Measurements from ENCODE around the gene SLFN5.
A peak's percentile ranks its signal among the peaks of the same experiment; 100 is the strongest.
"Not testable (repeated sequence)": the region's sequence is repeated elsewhere in the genome, so short reads cannot be mapped to it uniquely, and the experiment has no call there.

The SLFN5 gene

DNA sequence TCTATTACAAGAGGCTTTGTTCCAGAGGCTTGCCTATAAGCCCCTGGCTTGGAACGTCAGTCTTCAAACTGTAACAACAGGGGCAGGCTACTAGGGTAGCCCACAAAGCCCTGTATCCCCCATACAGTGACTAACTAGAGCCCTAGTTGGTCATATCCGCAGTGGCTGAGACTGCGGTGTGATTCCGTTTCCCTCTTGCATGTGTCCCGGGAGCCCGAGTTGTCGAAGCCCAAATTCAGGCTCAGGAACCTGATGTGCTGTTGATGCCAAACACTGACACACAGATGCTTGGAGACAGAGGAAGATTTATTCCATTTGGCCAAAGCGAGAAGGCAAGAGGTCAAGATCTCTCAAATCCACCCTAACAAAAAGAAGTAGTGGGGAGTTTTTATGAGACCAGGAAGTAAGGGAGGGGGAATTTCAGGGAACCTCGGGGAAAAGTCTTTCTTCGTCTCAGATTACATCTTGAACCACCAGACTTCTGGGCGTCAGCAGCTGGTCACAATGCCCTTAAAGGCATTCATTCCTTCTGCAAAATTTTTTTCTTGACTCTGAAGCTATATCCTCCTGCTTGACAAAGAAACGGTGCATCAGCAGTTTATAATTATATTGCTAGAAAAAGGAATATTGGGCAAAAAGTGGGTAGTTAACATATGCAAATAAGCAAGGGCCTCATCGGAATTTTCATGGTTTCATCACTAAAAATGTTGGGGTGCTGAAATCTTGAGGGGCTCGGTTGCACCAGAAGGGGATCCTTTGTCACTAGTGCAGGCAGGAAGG is 879 bp downstream of the SLFN5 start:
- peak in 1 of 2 experiments; percentile 1 for DNase-seq

DNA sequence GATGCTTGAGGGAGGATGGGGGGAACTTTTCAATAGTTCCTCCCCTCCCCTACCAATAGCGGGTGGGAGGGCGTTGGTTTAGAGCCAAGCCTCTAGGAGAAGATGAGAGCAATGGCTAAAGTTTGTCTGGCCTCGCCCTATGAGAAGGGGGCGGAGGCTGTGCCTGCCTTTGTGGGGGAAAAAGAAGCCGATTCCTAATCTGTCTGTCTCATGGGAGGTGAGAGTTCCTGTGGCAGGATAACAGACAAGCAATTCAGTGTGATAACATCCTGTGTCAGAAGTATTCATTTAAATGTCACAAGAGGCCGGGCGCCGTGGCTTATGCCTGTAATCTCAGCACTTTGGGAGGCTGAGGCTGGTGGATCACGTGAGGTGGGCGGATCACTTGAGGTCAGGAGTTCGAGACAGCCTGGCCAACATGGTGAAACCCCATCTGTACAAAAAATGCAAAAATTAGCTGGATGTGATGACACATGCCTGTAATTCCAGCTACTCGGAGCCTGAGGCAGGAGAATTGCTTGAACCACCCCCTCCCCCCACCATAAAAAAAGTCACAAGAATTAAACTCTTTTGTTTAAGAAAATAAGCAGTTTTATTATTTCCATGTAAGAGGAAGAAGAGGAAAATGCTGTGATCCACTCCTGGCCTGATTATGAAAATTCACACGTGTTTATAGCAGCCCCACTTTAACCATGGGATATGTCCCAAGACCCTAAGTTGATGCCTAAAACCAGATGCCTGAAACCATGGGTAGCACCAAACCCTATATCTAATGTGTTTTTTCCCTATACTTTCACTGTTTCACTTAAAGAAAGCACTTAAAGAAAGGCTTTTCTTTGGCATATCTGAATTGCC is 1.7 kb downstream of the SLFN5 start:
- DNase-seq = no peak

DNA sequence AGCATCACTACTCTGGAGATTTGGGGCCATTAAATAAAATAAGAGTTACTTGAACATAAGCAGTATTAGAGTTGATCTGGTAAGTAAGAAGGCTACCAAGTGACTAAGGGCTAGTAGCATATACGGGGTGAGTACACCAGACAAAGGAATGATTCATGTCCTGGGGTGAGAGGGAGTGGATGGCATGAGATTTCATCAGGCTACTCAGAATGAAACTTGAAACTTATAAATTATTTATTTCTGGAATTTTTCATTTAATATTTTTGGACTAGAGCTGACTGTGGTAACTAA is 2.3 kb downstream of the SLFN5 start:
- no peak for DNase-seq

DNA sequence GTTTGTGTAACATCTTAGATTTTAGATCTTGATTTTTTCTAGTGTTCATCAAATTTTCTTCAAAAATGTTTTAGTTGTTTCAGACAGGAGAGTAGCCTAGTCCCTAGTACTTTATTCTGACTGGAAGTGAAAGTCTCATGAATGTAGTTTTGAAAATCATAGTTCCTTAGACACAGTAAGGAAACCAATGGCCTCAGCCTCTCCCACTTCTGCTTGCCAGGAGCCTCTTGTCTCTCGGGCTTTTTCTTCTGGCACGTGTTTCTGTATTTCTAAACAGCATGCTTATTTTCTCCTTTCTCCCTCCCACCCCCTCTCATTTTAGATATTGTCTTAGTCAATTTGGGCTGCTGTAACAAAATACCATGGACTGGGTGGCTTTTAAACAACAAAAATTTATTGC is 9.8 kb downstream of the SLFN5 start:
- DNase-seq = no peak

DNA sequence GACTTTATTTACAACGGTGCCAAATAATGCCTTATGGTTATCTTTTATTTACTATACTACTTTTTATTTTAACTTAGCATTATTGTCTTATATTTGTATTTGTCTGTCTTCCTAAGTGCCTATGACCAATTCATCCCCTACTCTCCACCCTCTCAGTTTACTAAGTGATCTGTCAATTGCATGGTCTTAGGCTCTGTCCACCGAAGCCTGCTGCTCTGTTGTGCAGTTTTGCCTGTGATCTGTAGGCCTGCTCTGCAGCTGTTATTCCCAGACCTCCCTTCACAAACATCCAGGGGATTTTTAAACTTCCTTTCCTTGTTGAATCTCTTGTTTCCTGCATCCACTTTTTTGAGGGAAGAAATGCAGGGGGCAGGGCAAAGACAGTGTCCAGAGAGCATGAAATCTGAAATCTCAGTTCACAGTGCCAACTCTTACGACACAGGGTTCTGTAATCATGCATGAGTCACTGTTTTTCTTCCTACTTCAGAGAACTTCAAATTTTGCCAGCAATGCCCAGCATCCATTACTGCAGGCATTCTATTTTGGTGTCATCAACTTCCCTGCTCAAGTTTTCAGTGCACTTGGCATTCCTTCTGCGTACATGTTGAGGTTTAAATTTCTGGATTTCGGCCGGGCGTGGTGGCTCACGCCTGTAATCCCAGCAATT is 11.4 kb downstream of the SLFN5 start:
- DNase-seq = no peak

DNA sequence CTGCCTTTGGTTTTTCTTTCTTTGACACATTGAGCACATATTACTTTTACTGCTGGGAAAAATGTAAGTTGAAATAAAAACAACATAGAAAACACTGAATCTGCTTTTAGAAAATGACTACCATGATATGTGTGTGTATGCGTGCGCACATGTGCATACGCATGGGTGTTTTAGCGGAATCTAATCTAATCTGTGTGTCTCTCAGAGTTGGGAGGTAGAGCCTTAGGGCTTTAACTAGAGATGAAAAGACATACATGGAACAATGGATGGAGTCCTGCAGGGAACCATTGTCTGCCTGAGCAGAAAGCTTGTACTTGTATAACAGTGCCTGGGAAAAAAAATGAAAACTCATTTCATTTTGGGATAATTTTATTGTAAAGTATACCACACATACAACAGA is 12.4 kb downstream of the SLFN5 start:
- DNase-seq = no peak

DNA sequence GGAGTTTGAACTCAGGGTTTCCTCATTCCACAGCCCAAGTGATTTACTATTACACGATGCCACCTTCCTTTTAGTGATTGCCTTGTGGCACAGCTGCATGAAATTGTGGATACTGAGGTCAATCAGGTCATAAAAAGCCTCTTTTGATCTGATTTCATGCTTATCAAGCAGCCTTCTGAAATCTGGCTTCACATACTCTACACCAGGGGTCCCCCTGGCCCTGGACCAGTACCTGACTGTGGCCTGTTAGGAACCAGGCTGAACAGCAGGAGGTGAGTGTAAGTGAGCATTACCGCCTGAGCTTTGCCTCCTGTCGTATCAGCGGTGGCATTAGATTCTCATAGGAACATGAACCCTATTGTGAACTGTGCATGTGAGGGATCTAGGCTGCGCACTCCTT is 13.8 kb downstream of the SLFN5 start:
- DNase-seq = no peak

DNA sequence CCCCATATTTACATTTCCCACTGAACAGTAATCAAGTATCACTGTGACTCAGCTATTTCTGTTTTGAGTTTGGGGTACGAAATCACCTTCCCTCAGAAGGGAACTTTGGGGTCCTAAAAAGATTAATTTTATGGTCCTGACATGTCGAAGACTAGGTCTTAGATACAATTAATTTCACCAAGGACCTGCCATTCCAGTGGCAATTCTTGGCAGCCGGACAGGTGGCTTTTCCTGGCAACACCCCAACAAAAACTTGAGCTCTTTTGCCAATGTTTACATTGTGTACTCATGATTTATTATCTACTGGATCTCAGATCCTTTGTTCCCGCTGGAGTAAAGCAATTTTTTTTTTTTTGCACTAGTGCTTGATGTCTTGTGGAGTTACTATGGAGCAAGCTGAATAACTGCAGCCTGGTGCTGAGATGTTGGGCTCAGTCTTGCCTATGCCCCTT is 14.4 kb downstream of the SLFN5 start:
- no peak for DNase-seq

DNA sequence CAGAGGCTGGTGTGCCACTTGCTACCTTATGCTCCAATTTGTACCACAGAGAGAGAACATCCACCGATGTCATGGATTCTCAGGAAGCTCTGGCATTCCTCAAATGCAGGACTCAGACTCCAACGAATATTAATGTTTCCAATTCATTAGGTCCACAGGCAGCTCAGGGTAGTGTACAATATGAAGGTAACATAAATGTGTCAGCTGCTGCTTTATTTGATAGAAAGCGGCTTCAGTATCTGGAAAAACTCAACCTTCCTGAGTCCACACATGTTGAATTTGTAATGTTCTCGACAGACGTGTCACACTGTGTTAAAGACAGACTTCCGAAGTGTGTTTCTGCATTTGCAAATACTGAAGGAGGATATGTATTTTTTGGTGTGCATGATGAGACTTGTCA is 16.1 kb downstream of the SLFN5 start:
- DNase-seq = no peak

DNA sequence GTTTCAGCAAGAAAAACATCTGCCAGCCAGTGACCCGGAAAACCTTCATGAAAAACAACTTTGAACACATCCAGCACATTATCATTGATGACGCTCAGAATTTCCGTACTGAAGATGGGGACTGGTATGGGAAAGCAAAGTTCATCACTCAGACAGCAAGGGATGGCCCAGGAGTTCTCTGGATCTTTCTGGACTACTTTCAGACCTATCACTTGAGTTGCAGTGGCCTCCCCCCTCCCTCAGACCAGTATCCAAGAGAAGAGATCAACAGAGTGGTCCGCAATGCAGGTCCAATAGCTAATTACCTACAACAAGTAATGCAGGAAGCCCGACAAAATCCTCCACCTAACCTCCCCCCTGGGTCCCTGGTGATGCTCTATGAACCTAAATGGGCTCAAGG is 22.2 kb downstream of the SLFN5 start:
- no peak for DNase-seq

DNA sequence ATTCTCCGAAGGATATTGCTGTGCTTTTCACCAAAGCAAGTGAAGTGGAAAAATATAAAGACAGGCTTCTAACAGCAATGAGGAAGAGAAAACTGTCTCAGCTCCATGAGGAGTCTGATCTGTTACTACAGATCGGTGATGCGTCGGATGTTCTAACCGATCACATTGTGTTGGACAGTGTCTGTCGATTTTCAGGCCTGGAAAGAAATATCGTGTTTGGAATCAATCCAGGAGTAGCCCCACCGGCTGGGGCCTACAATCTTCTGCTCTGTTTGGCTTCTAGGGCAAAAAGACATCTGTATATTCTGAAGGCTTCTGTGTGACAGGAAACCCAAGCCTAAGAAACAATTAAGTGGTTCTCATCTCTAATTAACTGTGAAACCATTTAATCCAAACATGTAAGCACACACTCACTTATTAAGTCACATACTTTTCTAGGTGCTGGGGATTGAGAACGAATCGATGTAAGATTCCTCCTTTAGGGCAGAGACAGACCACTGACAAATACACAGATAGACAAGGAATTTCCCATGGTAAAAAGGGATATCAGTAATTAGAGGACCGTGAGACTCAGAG is 22.8 kb downstream of the SLFN5 start:
- DNase-seq = no peak

DNA sequence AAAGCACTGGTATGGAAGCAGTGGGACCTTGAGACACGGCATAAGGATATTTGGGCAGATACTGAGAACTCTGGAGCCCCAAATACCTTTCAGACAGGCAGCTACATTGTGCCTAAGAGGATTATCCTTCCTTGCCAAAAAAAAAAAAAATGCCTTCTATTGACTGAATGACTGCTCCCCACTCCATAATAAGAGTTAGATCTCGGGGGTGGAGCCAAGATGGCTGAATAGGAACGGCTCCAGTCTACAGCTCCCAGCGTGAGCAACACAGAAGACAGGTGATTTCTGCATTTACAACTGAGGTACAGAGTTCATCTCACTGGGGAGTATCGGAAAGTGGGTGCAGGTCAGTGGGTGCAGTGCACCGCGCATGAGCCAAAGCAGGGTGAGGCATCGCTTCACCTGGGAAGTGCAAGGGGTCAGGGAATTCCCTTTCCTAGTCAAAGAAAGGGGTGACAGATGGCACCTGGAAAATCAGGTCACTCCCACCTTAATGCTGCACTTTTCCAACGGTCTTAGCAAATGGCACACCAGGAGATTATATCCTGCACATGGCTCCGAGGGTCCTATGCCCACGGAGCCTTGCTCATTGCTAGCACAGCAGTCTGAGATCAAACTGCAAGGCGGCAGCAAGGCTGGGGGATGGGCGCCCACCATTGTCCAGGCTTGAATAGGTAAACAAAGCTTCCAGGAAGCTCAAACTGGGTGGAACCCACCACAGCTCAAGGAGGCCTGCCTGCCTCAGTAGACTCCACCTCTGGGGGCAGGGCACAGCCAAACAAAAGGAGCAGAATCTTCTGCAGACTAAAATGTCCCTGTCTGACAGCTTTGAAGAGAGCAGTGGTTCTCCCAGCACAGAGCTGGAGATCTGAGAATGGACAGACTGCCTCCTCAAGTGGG is 31.5 kb downstream of the SLFN5 start:
- DNase-seq = not testable (repeated sequence)

DNA sequence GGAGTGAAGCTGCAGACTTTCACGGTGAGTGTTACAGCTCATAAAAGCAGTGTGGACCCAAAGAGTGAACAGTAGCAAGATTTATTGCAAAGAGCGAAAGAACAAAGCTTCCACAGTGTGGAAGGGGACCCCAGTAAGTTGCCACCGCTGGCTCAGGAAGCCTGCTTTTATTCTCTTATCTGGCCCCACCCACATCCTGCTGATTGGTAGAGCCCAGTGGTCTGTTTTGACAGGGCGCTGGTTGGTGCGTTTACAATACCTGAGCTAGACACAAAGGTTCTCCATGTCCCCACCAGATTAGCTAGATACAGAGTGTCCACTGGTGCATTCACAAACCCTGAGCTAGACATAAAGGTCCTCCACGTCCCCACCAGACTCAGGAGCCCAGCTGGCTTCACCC is 35.6 kb downstream of the SLFN5 start:
- DNase-seq = not testable (repeated sequence)

DNA sequence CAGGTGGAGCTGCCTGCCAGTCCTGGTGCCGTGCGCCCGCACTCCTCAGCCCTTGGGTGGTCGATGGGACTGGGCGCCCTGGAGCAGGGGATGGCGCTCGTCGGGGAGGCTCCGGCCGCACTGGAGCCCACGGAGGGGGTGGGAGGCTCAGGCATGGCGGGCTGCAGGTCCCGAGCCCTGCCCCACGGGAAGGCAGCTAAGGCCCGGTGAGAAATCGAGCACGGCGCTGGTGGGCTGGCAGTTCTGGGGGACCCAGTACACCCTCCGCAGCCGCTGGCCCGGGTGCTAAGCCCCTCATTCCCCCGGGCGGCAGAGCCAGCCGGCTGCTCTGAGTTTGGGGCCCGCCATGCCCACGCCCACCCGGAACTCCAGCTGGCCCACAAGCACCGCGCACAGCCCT is 36.0 kb downstream of the SLFN5 start:
- DNase-seq = not testable (repeated sequence)

DNA sequence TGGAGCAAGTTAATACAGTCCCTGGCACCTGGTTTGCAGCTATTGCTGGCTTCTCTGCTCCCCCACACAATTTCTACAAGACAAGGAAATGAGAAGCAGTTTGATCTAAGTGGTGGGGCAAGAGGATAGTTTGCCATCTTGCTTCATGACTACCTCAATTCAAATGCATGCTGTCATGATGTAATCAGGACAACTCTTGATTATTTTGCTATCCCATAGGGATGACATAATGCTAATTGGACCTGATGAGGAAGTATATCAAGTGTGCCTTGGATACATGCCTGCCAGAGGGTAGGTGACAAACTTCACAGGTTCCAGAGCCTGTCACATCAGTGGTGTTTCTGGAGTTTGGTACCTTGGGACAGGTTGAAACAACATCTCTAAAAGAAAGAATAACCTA is 40.9 kb downstream of the SLFN5 start:
- DNase-seq = no peak

DNA sequence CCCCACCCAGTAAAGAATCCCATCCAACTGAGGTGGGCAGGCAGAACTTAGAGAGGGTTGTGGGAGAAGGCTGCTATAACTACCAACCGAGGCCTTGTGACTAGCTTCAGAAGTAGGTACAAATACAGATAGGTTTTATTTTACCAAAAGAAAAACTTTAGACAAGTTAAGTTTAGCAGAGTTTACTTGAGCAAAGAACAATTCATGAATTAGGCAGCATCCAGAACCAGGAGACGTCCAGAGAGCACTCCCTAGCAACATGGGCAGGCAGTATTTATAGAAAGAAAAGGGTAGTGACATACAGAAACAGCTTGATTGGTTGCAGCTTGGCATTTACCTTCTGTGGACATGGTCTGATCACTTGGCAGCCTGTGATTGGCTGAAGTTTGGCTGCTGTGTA is 42.1 kb downstream of the SLFN5 start:
- no peak for DNase-seq

DNA sequence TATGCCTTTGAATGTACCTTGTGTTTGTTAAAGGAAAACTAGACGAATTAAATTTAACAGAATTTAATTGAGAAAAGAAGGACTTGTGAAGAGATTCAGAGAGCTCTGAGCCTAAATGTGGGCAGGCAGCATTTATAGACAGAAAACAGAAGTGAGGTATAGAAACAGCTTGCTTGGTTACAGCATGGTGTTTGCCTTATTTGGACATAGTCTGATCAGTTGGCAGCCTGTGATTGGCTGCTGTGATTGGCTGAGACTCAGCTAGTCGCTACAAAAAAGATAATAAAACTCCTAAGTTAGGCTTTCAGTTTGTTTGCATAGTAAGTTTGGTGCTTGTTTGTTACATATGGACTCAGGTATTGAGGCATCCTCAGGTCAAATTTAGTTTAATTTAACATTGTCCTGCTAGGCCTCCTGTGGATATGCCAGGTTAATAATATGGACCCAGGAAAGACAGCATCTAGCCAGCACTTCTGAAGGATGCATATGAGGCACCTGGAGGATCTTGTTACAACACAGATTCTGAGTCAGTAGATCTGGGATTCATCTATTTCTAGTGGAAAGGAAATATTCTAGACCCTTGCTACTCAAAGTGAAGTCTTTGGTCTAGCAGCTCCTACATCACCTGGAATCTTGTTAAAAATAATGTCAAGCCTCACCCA is 43.4 kb downstream of the SLFN5 start:
- no peak for DNase-seq

DNA sequence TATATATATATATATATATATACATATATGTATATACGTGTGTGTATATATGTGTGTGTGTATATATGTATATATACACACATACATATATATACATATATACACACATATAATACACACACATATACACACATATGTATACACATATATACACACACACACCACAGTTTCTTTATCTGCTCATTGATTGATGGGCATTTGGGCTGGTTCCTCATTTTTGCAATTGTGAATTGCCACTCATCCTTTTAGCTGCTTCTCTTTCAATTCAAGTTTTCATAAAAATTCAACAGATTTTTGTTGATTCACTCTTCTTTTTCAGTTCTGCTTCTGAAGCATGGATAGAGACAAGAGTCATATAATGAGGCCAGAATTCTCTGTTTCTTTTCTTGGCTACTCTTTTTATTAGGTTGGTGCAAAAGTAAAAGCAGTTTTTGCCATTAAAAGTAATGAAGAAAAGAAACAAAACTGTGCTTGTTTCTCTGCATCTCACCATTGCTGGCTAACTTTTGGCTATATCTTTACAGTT is 44.5 kb downstream of the SLFN5 start:
- DNase-seq = no peak

DNA sequence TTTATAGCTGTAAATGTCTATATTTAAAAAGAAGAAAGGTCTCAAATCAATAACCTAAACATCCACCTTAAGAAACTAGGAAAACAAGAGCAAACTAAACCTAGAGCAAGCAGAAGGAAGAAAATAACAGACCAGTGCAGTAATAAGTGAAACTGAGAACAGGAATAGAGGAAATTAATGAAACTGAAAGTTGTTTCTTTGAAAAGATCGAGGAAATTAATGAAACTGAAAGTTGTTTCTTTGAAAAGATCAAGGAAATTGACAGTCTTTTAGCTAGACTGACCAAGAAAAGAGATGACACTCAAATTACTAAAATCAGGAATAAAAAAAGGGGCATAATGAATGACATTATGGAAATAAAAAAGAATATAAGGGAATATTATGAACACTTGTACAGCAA is 46.4 kb downstream of the SLFN5 start:
- DNase-seq = no peak

DNA sequence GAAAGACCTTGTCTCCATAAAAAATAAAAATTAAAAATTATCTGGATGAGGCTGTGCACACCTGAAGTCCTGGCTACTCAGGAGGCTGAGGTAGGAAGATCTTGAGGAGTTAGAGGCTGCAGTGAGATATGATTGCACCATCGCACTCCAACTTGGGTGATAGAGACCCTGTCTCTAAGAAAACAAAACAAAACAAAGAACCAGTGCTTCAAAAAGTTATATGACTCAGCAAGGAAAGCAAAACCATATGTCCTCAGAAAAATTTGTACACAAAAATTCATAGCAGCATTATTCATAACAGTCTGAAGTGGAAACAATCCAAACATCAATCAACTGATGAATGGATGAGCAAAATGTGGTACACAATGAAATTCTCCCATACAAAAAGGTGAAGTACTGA is 48.9 kb downstream of the SLFN5 start:
- no peak for DNase-seq

DNA sequence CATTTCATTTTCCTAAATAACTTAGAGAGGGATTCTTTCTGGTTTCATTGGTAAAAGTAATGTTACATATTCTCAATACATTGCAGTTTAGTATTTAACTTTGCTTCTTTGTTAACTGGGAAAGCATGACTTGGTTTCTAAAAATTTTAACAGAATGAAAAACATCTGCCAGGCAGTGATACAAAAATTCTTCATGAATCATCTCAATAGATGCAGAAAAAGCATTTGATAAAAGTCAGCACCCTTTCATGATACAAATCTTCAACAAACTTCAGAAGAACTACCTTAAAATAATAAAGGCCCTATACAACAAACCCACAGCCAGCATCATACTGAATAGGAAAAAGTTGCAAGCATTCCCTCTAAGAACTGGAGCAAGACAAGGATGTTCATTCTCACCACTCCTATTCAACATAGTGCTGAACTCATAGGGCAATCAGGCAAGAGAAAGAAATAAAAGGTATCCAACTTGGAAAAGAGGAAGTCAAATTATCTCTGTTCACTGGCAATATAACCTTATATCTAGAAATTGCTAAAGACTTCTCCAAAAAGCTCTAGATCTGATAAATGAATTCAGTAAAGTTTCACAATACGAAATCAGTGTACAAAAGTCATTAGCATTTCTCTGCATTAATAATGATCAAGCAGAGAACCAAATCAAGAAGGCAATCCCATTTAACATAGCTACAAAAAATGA is 50.4 kb downstream of the SLFN5 start:
- no peak for DNase-seq
